Urinary bladder (tissue), 4 donors: ENCODE results near the gene MOB3B. TPM values are rescaled to one million over a fixed set of nuclear protein-coding genes. Genes with fewer than 3 reads are reported as not detected.
"Not testable (repeated sequence)": the region's sequence is repeated elsewhere in the genome, so short reads cannot be mapped to it uniquely, and the experiment has no call there.

Source experiments
- DNase-seq: peaks from one replicate; pipeline ENCODE4 v3.0.0-alpha.2; 2015; ENCODE audit errors: extremely low spot score
- H3K27ac ChIP-seq: one replicate; pipeline ENCODE4 v1.5.1; 2013; ENCODE audit warnings: low read depth, mild to moderate bottlenecking, moderate library complexity
- H3K36me3 ChIP-seq: one replicate; pipeline ENCODE4 v1.6.1; 2013; ENCODE audit warnings: mild to moderate bottlenecking, moderate library complexity; ENCODE audit not compliant: insufficient read depth
- H3K4me1 ChIP-seq: one replicate; pipeline ENCODE4 v1.6.1; 2013; ENCODE audit warnings: mild to moderate bottlenecking, moderate library complexity; ENCODE audit not compliant: insufficient read depth
- H3K4me3 ChIP-seq: one replicate; pipeline ENCODE4 v1.5.1; 2013; ENCODE audit warnings: low read depth, low read length
- WGBS: extraction: QIAGEN DNeasy Blood & Tissue Kit; methylation state at CpG from one replicate; pipeline ENCODE4 v1.1.7; 2013; 5-methylcytosine and 5-hydroxymethylcytosine counted together
- polyA plus RNA-seq: library from polyadenylated mRNA; stranded (reverse); fragments of 200-250 nt; gene quantifications from one replicate; pipeline ENCODE4 v1.2.3, GENCODE V29; 2013
- total RNA-seq: library from RNA; depleted of rRNA; stranded (reverse); fragments of >200 nt; gene quantifications from one replicate; pipeline ENCODE4 v1.2.3, GENCODE V29; 2014
- donor health status: healthy with polysubstance abuse.
- donor health status: healthy.

MOB3B gene
- total and polyA plus RNA-seq, 2 donors: 3.8 to 8.0 TPM

DNA sequence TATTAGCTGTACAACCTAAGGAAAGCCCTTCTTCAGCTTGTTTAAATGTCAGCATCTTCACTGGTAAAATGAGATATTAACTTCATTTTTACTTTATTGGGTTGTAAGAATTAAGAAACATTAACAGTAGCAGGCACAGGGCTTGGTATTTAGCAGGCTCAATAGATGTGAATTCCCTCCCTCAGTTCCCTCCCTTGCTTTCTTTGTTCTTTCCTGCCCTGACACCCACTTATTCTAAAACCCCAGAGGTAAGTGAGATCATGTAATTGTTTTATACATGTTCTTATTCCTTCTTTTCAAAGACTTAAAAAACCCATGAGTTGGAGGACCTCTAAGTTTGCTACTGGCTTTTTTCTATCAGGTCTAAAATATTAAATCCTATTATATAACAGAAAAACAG, 78.9 kb downstream of the MOB3B start:
- H3K4me3 ChIP-seq: no peak overlapping the region
- no peak overlapping the region for H3K27ac ChIP-seq
- no peak for DNase-seq
- H3K4me1 ChIP-seq: peaks cover 2% of the 10 kb centered on the region
- H3K36me3 ChIP-seq: peaks cover 3% of the 10 kb centered on the region

DNA sequence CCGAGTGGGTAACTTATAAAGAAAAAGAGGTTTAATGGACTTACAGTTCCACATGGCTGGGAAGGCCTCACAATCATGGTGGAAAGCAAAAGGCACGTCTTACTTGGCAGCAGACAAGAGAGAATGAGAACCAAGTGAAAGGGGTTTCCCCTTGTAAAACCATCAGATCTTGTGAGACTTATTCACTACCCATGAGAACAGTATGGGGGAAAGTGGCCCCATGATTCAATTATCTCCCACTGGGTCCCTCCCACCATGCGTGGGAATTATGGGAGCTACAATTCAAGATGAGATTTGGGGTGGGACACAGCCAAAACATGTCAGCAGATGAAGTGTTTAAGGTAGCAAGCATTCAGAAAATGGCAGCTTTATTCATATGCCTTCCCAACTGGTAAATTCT, 81.3 kb downstream of the MOB3B start:
- not testable (repeated sequence) for H3K4me1 ChIP-seq, H3K27ac ChIP-seq, DNase-seq, H3K36me3 ChIP-seq, H3K4me3 ChIP-seq
- WGBS: 91% methylated on average over 3 of the region's 3 CpGs

- H3K4me3 ChIP-seq: no peak overlapping the region
- no peak overlapping the region for H3K27ac ChIP-seq
- H3K36me3 ChIP-seq: no peaks in the 10 kb centered on the region
- no peak for DNase-seq
- 72% methylated on average over 5 of the region's 5 CpGs for WGBS
- H3K4me1 ChIP-seq: peaks cover 2% of the 10 kb centered on the region
Observed at GRCh38 chr9:27447031-27447683, 82.5 kb downstream of the MOB3B start.

DNA sequence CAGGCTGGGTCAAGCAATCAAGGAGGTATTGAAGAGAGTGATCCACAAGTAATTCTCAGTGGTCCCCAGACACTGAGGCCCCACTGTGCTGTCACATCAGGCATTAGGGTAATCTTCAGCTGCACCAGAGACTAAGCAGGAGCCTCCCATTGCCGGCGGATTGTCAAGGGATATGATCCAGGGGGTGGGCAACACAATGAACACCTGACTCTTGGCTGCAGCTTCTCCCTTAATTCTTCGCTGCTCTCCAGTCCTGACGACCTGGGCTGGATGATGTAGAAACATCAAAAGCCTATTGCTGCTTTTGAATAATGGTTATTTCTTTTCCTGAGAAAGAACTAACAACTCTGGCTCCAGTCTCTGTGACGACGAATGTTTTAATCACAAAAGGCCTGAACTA, 83.9 kb downstream of the MOB3B start:
- no peaks in the 10 kb centered on the region for H3K36me3 ChIP-seq
- no peak for DNase-seq
- H3K4me3 ChIP-seq: no peak overlapping the region
- no peak overlapping the region for H3K27ac ChIP-seq
- 73% methylated on average over 6 of the region's 6 CpGs for WGBS
- no peaks in the 10 kb centered on the region for H3K4me1 ChIP-seq

DNA sequence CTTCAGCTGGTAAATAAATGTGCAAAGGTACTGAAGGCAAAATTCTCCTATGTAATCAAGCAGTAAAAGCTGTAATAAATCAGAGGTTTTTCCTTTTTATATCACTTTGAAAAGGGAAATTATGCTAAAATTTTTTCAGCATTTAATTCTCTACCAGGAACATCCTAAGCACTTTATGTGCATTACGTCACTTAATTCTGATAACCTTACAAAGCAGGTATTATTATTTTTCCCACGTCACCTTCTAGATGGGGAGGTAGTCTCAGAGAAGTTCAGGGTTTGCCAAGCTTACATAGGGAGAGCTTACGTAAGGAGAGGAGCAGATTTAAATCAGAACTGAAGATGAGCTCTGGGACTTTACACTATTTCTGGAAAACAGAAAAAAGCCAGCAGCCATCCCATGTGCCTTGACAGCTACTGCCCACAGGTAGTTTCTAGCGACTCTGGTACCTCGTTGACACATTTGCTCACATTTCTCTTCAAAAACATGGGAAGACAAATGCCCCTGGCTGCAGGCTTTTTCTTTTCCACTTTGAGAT, 84.5 kb downstream of the MOB3B start:
- H3K4me3 ChIP-seq: no peak overlapping the region
- no peak for DNase-seq
- 93% methylated on average over 5 of the region's 5 CpGs for WGBS
- H3K27ac ChIP-seq: no peak overlapping the region
- no peaks in the 10 kb centered on the region for H3K4me1 ChIP-seq
- H3K36me3 ChIP-seq: no peaks in the 10 kb centered on the region

- Histone ChIP-seq H3K36me3 (no peaks in the 10 kb centered on the region), H3K4me1 (no peaks in the 10 kb centered on the region), H3K4me3 (no peak overlapping the region), H3K27ac (no peak overlapping the region)
- no peak for DNase-seq
- WGBS: 81% methylated on average over 4 of the region's 4 CpGs
Observed at GRCh38 chr9:27442464-27442863, 87.2 kb downstream of the MOB3B start.

GRCh38 chr9:27441741-27442070, 87.9 kb downstream of the MOB3B start:
- WGBS: 92% methylated on average over 4 of the region's 4 CpGs
- no peak for DNase-seq
- Histone ChIP-seq H3K27ac (no peak overlapping the region), H3K4me1 (no peaks in the 10 kb centered on the region), H3K36me3 (no peaks in the 10 kb centered on the region), H3K4me3 (no peak overlapping the region)

DNA sequence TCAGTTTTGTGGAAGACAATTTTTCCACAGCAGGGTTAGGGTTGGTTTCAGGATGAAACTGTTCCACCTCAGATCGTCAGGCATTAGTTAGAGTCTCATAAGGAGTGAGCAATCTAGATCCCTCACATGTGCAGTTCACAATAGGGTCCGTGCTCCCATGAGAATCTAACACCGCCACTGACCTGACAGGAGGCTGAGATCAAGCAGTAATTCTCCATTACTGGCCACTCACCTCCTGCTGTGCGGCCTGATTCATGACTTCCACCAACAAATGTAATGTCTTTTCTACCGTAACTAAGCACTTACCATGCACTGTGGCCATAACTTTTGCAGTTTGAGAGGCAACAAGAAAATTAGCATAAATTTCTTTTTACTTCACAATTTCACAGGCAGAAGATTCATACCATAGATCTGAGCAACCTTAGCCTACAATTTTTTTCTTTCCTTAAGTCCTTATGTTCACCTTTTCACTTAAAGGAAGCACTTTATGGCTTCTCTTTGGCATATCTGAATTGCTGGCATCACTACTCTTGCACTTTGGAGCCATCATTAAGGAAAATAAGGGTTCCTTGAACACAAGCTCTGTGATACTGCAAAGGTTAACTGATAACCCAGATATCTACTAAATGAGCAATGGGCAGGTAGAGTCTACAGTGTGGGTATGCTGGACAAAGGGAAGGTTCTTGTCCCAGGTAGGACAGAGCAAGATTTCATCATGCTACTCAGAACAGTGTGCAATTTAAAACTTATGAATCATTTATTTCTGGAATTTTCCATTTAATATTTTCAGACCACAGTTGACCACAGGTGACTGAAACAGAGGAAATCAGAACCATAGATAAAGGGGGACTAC, 88.5 kb downstream of the MOB3B start:
- Histone ChIP-seq H3K27ac (no peak overlapping the region), H3K4me3 (no peak overlapping the region), H3K36me3 (no peaks in the 10 kb centered on the region), H3K4me1 (no peaks in the 10 kb centered on the region)
- WGBS: 93% methylated on average over 5 of the region's 5 CpGs
- no peak for DNase-seq

DNA sequence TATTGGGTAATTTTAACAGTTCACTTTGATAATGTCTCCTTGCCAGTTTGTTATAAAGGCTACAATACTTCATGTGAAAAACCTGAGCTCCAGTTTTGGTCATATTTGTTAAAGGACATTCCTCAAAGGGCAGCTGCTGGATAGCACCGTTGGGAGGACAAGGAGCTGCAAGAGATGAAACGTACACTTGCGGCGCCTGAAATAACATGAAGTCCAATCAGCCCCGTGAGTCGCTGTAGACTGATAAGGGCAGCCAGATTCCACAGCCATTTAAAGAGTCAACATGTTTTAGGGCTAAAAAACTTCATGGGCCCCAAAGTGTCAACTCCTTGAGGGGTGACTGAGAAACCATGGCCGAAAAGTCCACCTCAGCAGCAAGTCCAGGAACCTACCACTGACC, 91.1 kb downstream of the MOB3B start:
- no peak for DNase-seq
- Histone ChIP-seq H3K27ac (no peak overlapping the region), H3K4me3 (no peak overlapping the region), H3K36me3 (no peaks in the 10 kb centered on the region), H3K4me1 (no peaks in the 10 kb centered on the region)
- 85% methylated on average over 7 of the region's 7 CpGs for WGBS

GRCh38 chr9:27437652-27438373, 91.8 kb downstream of the MOB3B start:
- H3K4me1 ChIP-seq: no peaks in the 10 kb centered on the region
- H3K36me3 ChIP-seq: no peaks in the 10 kb centered on the region
- no peak overlapping the region for H3K4me3 ChIP-seq
- no peak for DNase-seq
- 67% methylated on average over 6 of the region's 6 CpGs for WGBS
- no peak overlapping the region for H3K27ac ChIP-seq

GRCh38 chr9:27436234-27436633, 93.4 kb downstream of the MOB3B start:
- H3K4me1 ChIP-seq: no peaks in the 10 kb centered on the region
- no peak for DNase-seq
- no peaks in the 10 kb centered on the region for H3K36me3 ChIP-seq
- WGBS: 81% methylated on average over 3 of the region's 3 CpGs
- H3K27ac ChIP-seq: no peak overlapping the region
- H3K4me3 ChIP-seq: no peak overlapping the region

GRCh38 chr9:27433631-27434325, 95.8 kb downstream of the MOB3B start:
- Histone ChIP-seq H3K4me1 (no peaks in the 10 kb centered on the region), H3K4me3 (no peak overlapping the region), H3K36me3 (no peaks in the 10 kb centered on the region), H3K27ac (no peak overlapping the region)
- 63% methylated on average over 3 of the region's 3 CpGs for WGBS
- DNase-seq: no peak

DNA sequence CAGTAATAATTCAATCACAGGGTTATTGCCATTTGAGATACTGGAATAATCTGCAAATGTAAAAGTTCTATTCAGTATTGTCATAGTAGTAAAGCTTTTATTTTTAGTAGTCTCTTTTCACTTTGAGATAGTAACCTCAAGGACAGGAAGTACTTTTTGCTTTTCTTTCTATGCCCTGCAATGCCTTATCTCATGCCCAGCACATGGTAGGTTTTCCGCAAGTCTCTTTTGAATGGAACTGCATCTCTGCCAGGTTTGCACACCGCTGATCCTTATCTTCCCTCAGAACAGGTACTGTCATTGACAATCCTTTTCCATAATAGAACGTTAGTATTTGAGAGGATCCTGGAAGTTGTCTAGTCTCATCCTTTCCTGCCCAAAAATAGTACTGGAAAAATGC, 97.3 kb downstream of the MOB3B start:
- Histone ChIP-seq H3K4me3 (no peak overlapping the region), H3K36me3 (no peaks in the 10 kb centered on the region), H3K4me1 (no peaks in the 10 kb centered on the region), H3K27ac (no peak overlapping the region)
- no peak for DNase-seq
- 69% methylated on average over 3 of the region's 3 CpGs for WGBS
